Measurements from ENCODE around the gene CDH12.
"Not testable (repeated sequence)": the region's sequence is repeated elsewhere in the genome, so short reads cannot be mapped to it uniquely, and the experiment has no call there.

DNA sequence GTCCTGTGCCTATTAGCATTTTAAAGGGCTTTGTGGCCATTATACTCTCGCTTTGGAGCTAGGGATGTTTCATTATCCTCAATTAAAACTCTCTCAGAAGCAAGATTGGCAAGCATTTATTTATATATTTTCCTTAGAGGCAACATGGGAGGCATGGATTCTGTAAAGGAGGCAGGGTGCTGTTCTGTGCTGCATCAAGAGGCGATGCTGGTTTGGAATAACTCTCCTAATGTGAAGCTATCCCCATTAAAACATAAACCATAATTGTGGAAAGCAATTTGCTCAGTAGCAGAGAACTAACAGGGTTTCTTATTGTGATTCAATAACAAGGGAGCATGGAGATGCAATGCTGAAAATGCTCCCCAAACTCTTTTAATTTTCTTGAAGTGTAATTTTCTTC, 664.5 kb downstream of the CDH12 start:
- not testable (repeated sequence) for TF ChIP-seq CTCF, POLR2A (IDR thresholded peaks at IDR 0.05)

Data from lower leg skin (tissue), 3 donors.